Ovary (tissue), 3 donors: ENCODE results near the gene KLRK1.
"Not testable (repeated sequence)": the region's sequence is repeated elsewhere in the genome, so short reads cannot be mapped to it uniquely, and the experiment has no call there.

Experiments used
- EP300 ChIP-seq: sonication (generic); formaldehyde crosslinking; IDR thresholded peaks from one replicate; pipeline ENCODE4 v1.6.1; 2017; ENCODE audit warnings: antibody characterized with exemption
- POLR2A ChIP-seq: fragments of 450-650 bp; IDR thresholded peaks from one replicate; pipeline ENCODE4 v1.6.1; 2017; ENCODE audit warnings: antibody characterized with exemption, mild to moderate bottlenecking, moderate library complexity
- TF ChIP-seq, protein P1 (sequence below), 3 donors: fragments of 450-650 bp in 2 of 3; fragments of 200-600 bp in 1 of 3; IDR thresholded peaks; one replicate each; pipeline versions ENCODE4 v1.5.1 to v1.8.0; 2016 to 2022; ENCODE audit warnings: antibody characterized with exemption in 3 of 3, mild to moderate bottlenecking in 1 of 3
- donor health status: DM: no; HTN: no; CAD: no.

DNA sequence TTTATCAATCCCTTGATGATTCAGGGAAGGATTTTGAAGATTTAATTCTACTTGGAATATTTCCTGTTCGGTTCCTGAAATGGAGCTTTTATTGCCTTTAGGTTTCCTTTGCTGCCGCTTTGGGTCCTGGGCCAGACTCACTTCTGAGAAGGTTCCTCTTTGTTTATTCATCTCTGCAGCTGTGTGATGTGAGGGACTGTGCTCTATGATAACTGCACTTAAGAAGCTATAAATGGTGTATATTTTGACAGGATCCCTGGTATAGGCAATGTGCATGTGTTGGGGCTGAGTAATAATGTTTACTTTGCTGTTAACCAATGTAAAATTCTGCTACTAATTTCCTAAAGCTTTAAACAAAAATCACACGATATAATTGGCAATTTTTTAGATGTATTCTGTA, 46.0 kb upstream of the KLRK1 start, which contains the start of gene KLRC2:
- not testable (repeated sequence) for TF ChIP-seq POLR2A, EP300
- TF ChIP-seq, protein P1, sequence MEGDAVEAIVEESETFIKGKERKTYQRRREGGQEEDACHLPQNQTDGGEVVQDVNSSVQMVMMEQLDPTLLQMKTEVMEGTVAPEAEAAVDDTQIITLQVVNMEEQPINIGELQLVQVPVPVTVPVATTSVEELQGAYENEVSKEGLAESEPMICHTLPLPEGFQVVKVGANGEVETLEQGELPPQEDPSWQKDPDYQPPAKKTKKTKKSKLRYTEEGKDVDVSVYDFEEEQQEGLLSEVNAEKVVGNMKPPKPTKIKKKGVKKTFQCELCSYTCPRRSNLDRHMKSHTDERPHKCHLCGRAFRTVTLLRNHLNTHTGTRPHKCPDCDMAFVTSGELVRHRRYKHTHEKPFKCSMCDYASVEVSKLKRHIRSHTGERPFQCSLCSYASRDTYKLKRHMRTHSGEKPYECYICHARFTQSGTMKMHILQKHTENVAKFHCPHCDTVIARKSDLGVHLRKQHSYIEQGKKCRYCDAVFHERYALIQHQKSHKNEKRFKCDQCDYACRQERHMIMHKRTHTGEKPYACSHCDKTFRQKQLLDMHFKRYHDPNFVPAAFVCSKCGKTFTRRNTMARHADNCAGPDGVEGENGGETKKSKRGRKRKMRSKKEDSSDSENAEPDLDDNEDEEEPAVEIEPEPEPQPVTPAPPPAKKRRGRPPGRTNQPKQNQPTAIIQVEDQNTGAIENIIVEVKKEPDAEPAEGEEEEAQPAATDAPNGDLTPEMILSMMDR (IDR thresholded peaks at IDR 0.05): not testable (repeated sequence)
